HG02588 (cell line): ENCODE data around the gene SH3GLB1.
A peak's percentile ranks its signal among the peaks of the same experiment; 100 is the strongest.

Source experiments
- ATAC-seq: cut with Tn5 transposase; IDR thresholded peaks from one replicate; pipeline ENCODE4 v1.9.1; 2021; ENCODE audit warnings: mild to moderate bottlenecking, moderate library complexity; ENCODE audit not compliant: unreplicated experiment

The SH3GLB1 gene

DNA sequence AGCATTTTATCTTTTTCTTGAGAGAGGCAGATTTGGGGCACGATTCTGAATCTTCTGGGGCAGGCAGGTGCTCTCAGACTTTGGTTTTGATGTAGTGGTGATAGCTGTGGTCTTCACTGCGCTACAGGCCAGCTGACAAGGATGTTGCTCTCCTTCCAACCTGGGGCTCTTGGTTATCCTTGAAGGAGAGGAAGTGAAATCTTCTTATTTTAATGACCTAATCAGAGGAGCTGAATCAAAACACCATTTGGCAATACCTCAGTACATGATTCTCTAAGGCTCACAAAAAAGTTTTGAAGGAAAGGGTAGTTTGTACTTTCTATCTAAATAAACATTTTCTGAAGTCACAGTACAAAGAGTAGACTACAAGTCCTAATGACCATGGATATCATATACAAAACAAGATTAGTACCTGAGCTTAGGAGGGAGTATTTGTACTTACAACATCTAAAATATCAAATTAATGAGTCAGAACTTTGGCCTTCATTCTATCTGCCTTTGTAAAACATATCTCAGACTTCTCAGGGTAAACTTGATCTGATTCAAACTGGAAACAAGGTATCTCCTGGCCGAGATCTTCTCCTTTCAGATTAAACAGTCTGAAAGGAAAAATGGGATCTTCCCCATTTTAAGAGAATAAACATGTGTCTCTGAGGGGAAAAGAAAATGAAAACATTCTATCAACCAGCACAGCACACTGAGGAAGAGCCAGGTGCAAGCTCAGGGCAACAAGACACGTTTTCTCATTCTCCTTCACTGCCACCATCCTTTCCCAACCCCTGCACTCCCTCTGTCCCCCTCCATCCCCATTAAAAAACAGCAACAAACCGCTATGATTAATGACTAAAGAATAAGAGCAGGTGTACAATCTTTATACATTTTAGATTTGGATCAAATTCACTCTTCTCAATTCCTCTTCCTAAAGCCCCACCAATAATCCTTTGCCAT, 69.2 kb downstream of the SH3GLB1 start:
- ATAC-seq, result peak; percentile 28

DNA sequence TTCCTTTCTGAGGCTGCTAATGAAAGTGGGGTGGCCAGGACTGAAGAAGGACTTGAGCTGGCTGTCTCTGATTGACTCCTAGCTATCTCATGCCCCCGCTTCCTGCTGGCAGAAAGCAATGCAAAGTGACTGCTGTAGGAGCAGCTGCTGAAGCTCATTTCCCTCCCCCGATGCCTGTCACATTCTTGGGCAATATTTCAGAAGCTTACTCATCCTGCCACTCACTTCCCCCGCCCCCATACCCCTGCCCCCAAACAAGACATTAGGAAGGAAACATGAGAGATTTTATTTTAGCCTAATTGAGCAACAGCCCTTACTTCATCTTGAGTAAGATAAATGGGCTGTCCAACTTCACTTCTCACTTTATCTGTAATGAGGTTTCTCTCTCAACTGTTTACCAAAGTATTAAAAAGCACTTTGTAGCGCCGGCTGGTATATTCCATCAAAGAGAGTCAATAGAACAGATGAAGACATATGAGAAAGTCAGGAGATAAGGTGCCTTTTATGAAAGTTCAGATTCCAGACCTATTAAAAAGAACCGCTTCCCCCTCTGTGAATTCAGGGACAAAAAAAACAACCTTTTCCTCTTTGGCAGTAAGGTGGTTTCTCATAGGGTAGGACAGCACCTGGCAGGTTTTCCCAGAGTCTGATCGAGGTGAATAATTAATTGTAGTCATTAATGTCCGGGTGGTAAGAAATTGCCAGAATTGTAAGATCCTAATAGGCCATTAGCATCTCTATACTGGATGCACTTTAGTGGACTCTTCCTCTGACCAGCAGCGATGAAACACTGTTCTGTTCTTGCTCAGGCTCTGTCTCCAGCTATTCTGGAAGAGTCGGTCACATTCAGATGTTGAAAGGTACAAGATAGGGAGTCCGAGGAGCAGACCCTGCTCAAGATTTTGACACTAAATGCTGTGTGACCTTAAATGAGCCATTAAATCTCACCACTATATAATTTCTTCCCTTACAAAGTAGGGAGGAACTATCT, 70.2 kb downstream of the SH3GLB1 start:
- peak; percentile 96 for ATAC-seq

DNA sequence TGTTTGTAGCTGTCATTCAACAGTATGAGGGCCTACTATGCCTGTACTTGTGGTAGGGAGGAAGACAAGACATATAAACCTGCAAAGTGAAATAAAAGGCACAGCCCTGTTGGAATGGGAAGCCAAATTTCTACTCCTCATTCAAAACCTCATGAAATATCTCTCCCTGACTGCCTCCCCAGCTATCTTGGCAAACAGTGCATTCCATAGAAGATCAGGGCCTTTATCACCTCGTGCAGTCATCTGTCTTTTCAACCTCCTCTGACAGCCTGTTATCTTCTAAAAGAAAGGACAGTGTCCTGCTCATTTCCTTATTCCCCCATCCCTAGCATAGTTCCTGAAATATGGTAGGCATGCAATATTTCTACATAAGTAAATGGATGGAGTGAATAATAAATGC, 71.0 kb downstream of the SH3GLB1 start:
- no peak for ATAC-seq

DNA sequence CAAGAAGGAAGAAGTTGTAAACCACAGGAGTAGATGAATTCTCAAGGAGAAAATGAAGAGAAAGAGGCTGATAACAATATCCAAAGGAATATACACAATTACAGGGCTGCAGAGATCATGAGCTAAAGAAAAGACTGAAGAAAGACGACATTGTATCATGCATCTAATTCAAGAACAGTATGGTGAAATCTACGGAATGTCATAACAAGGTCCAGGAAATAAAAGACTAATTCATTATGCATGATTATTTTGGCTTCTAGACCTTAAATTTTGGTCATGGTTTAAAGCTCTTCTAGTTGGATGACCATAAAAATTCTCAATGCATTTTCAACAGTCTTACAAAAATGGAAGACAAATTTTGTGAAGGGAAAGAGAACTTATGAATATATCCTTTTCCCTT, 71.7 kb downstream of the SH3GLB1 start:
- no peak for ATAC-seq

DNA sequence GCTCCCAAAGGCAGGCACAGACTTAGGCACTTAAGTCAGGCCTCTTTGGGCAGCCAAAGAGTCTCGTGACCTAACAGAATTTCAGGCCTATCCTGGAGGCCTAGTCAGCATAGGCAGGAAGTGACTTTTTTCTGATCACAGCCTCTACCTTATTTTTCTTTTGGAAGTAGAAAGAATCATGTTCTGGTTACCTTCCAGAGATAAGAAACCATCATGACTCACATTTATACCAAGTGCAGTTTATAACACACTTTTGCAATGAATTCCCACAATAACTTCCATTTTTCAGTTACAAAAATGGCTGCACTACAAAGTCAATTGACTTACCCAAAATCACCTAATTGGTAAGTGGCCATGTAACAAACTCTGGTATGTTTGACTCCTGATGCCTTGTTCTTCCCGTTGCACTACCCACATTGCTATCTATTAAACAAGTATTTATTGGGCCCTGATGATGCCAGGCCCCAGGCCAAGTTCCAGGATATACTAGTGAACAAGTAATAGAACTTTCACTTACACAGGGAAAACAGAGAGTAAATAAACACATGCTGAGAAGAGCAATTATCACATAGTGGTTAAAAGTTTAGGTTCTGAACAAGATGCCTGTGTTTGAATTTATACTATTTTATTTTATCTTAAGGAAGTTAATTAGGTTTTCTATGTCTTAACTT, 74.3 kb downstream of the SH3GLB1 start:
- no peak for ATAC-seq

DNA sequence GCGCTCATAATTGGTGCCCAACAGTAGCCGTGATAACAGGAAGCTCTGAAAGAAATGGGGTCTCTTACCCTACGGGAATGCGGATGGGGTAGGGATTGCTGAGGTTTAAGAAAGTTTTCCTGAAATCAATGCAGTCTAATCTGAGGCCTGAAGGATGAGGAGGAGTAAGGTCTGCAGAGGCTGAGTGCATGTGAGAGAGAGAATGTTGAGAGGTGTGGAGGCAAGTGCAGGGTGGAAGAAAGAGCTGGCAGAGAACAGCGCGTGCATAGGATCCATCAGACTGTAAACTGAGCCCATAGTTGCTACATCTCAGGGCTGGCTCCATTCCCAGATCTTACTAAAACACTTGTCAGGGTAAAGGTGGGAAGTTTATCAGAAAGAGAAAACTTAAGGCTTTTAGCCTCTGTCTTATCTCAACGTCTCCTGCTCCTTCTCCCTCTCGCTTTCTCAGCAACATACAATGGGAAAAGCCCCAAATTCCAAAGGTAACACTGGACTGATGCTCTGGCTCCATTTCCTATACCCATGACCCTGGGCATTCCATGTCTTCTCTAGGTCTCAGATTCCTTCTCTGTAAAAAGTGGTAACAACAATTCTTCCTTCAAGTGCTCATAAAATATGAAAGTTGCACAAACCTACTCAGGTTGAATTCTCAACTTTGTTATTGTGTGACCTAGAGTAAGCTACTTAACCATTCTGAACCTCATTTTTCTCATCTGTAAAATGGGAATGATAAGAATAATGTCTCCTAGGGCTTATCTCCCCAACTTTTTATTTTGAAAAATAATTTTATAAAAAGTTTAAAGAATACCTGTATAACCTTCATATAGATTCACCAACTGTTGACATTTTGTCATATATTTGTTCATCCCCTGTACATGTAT, 75.2 kb downstream of the SH3GLB1 start:
- no peak for ATAC-seq

DNA sequence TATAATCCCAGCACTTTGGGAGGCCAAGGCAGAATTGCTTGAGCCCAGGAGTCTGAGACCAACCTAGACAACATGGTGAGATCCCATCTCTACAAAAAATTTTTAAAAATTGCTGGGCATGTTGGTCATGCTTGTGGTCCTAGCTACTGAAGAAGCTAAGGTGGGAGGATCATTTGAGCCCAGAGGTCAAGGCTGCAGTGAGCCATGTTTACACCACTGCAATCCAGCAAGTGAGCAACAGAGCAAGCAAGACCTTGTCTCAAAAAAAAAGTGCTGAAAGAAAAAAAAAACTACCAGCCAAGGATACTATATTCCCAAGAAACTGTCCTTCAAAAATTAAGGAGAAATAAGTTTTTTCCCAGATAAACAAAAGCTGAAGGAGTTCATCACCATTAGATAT, 78.1 kb downstream of the SH3GLB1 start:
- no peak for ATAC-seq

DNA sequence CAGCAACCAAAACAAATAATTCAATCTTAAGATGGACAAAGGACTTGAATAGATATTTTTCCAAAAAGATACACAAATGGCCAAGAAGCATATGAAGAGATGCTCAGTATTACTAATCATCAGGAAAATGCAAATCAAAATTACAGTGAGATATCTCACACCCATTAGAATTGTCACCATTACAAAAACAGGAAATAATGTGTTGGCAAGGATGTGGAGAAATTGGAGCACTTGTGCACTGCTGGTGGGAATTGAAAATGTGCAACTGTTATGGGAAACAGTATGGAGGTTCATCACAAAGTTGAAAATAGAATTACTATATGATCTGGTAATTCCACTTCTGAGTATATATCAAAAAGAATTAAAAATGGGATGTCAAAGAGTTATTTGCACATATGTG, 83.2 kb downstream of the SH3GLB1 start:
- ATAC-seq, result no peak

DNA sequence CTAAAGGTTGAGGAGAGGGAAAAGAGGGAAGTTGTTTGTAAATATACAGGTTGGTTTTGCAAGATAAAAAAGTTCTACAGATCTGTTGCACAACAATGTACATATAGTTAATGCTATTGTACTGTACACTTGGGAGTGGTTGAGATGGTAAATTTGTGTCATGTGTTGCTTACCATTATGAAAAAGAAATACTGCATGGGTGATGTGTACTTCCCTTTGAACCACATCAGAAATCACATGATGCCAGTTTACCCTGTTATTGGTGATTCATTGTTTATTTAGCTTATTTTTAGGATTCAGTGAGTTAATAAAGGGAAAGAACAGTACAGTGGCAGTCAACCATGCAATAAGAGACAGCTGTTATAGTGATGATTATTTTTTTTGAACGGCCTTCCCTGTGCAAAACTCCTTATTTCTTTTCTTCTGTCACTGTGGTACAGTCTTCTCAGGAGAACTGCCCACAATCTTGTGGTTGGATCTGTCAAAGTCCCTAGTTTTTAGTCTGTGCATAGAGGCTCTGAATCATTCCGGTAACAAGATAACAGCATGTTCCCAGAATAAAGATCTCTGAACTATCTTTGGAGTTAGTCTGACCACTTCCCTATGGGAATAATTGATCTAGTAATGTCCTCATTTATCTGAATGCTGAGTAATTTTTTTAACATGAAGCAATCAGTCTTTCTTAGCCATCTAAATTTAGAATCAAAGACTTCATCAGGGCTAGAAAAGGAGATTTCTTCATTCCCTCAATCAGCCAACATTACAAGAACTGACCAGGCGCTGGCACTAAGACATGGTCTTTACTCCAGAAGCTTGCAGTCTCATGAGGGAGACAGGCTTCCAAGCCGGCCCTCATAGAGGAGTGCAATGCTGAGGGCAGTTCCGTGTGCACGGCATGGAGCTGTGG, 84.2 kb downstream of the SH3GLB1 start:
- ATAC-seq, result no peak

DNA sequence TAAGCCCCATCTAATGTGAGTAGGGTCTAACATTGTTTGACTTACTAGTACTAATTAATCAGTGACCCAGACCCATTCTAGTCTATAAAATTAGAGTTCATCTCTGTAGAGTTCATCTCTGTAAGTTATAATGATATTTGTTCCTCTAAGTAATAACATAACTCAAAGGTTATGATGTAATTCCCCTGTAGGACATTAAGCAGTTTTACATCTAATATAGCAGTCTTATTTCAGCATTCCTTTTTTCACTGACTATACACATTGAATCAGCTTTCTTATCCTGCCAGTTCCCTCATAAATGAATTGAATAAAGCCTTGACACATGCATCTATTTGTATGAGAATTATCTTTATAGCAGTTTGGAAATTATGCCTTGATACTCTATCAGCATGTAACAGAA, 90.9 kb downstream of the SH3GLB1 start:
- no peak for ATAC-seq
